Lung (tissue), 12 donors: ENCODE results near the gene EBF3. TPM values are rescaled to one million over a fixed set of nuclear protein-coding genes. Genes with fewer than 3 reads are reported as not detected.

Experiments
- ATAC-seq: fragments of 200-7000 bp; cut with Tn5 transposase; one replicate; pipeline ENCODE4 v1.9.1; 2020; ENCODE audit warnings: moderate number of reproducible peaks; ENCODE audit not compliant: insufficient read depth, low FRiP score
- DNase-seq, 3 donors: peaks; one replicate each; pipeline ENCODE4 v3.0.0-alpha.2; 2013 to 2017
- H3K27ac ChIP-seq, 2 donors: one replicate each; pipeline ENCODE4 v1.5.1; 2013; ENCODE audit warnings: mild to moderate bottlenecking in 2 of 2, moderate library complexity in 2 of 2, control low read depth in 1 of 2, inconsistent platforms in 1 of 2, low read depth in 1 of 2, low read length in 1 of 2
- H3K27me3 ChIP-seq, 3 donors: one replicate each; pipeline ENCODE4 v1.5.1; 2013; ENCODE audit warnings: low read length in 2 of 3; ENCODE audit not compliant: control insufficient read depth in 3 of 3, insufficient read depth in 3 of 3
- H3K36me3 ChIP-seq, 4 donors: one replicate each; pipeline ENCODE4 v1.5.1; 2013; ENCODE audit warnings: low read length in 4 of 4, mild to moderate bottlenecking in 1 of 4, moderate library complexity in 1 of 4; ENCODE audit not compliant: control insufficient read depth in 4 of 4, insufficient read depth in 4 of 4
- H3K4me1 ChIP-seq, 5 donors: one replicate each; pipeline ENCODE4 v1.5.1; 2013; ENCODE audit warnings: low read length in 5 of 5, mild to moderate bottlenecking in 2 of 5, moderate library complexity in 1 of 5; ENCODE audit not compliant: control insufficient read depth in 5 of 5, insufficient read depth in 5 of 5
- H3K4me3 ChIP-seq: one replicate; pipeline ENCODE4 v1.5.1; 2013; ENCODE audit warnings: mild to moderate bottlenecking, control low read depth, moderate library complexity
- H3K9ac ChIP-seq, 2 donors: one replicate each; pipeline ENCODE4 v1.5.1; 2013; ENCODE audit warnings: low read length in 2 of 2, control low read depth in 1 of 2; ENCODE audit not compliant: insufficient read depth in 1 of 2
- H3K9me3 ChIP-seq, 4 donors: one replicate each; pipeline ENCODE4 v1.5.1; 2013; ENCODE audit warnings: low read length in 3 of 4, mild to moderate bottlenecking in 1 of 4, moderate library complexity in 1 of 4; ENCODE audit not compliant: control insufficient read depth in 4 of 4, insufficient read depth in 3 of 4
- WGBS, 2 donors: extraction: QIAGEN DNeasy Blood & Tissue Kit; methylation state at CpG; one replicate each; pipeline ENCODE4 v1.1.7; 2013; 5-methylcytosine and 5-hydroxymethylcytosine counted together
- polyA plus RNA-seq, 2 donors: library from polyadenylated mRNA; stranded (reverse); fragments of 200-250 nt; gene quantifications; one replicate each; pipeline ENCODE4 v1.2.1, GENCODE V29; 2013
- total RNA-seq, 2 donors: library from RNA; depleted of rRNA in 1 of 2; stranded (reverse); fragments of >200 nt in 1 of 2; gene quantifications; one replicate each; pipeline ENCODE4 v1.2.1, GENCODE V29; 2014 to 2021
- TF ChIP-seq, protein P1 (sequence below): IDR thresholded peaks from 2 replicates; pipeline ENCODE4 v1.5.1; 2012; ENCODE audit warnings: mild to moderate bottlenecking; ENCODE audit errors: control extremely low read depth, extremely low read depth
- donor health status: control.
- donor health status: control.
- donor health status: Bipolar disorder and iron deficiency.
- donor health status: healthy.
- donor health status: DM: yes; HTN: yes; CAD: no.

The EBF3 gene
- total and polyA plus RNA-seq, 4 donors: 0.06 to 1.1 (median 0.08) TPM; not detected in 1

DNA sequence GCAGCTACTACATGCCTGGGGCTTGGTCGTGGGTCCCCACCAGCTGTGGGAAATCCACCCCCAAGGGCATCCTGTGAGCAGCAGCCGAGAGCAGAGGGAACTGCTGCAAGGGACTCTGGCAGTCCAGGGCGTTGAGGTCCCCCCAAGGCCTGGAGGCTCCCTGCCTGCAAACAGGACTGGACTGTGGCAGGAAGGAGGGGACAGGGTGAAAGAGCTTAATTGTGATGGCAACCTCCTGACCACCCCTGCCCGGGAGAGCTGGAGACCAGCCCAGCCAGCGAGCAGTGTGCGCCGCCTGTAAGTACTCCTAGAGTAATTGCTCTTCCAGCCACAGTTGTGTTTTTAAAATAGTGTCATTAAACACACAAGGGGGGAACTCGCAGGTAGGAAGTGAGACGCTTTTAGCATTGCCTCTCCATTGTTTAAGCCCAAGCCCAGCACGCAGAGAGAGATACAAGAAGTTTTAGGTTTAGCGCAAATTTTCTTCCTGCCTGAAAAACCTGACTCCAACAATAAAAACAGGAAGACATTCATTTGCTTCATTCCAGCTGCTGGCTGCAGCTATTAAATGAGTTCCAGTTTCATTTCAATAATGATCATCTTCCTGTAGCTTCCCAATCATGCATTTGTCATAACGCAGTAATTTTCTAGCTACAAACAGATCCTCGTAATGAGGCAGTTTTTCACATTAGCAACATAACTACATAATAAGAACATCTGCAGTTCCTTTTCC, 111.1 kb downstream of the EBF3 start:
- H3K4me1 ChIP-seq: peaks cover 0 to 13% (median 0%) of the 10 kb centered on the region in 5 donors
- 34 to 44% methylated on average over 13 of the region's 13 CpGs for WGBS, 2 donors
- TF ChIP-seq, protein P1, sequence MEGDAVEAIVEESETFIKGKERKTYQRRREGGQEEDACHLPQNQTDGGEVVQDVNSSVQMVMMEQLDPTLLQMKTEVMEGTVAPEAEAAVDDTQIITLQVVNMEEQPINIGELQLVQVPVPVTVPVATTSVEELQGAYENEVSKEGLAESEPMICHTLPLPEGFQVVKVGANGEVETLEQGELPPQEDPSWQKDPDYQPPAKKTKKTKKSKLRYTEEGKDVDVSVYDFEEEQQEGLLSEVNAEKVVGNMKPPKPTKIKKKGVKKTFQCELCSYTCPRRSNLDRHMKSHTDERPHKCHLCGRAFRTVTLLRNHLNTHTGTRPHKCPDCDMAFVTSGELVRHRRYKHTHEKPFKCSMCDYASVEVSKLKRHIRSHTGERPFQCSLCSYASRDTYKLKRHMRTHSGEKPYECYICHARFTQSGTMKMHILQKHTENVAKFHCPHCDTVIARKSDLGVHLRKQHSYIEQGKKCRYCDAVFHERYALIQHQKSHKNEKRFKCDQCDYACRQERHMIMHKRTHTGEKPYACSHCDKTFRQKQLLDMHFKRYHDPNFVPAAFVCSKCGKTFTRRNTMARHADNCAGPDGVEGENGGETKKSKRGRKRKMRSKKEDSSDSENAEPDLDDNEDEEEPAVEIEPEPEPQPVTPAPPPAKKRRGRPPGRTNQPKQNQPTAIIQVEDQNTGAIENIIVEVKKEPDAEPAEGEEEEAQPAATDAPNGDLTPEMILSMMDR: no peak
- H3K9ac ChIP-seq: no peak overlapping the region
- ATAC-seq: no peak
- no peak overlapping the region for H3K4me3 ChIP-seq
- no peak overlapping the region for H3K27ac ChIP-seq
- peak in 2 of 3 donors; percentile 27 to 29 for DNase-seq
- peaks cover 0 to 3% (median 1%) of the 10 kb centered on the region in 4 donors for H3K9me3 ChIP-seq
- H3K36me3 ChIP-seq: no peaks in the 10 kb centered on the region
- peaks cover 0 to 4% (median 0%) of the 10 kb centered on the region in 3 donors for H3K27me3 ChIP-seq

DNA sequence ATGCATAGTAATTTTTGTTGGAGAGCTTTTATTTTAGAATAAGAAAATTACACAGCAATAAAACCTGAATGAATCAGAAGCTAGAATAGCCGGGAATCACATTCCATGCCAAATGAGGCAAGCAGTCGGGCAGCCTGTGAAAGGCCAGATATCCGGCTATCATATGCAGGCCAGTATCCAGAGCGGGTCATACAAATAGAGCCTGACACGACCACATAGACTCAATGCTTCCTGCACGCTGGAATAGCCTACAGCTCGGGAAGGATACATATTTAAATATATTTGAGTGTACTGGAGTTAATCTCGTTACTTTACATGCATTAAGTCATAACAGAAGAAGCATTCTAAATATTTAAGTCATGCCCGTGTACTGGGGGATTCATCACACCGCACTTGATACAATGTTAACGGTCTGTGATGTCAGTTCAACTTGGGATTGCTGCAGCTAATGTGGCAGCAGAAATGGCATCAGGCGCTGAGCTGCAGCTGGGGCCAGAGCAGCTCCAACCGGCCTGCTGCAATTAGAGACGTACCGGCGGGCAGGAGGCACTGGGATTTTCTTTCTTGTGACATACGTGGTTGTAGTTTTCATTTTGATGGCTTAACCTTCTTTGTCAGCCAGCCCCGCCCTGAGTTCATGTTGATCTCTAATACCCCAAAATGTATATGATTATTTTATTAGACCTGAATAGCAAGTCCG, 112.0 kb downstream of the EBF3 start:
- peaks cover 0 to 13% (median 0%) of the 10 kb centered on the region in 5 donors for H3K4me1 ChIP-seq
- no peak overlapping the region for H3K9ac ChIP-seq
- 94 to 96% methylated on average over 19 of the region's 19 CpGs for WGBS, 2 donors
- H3K36me3 ChIP-seq: no peaks in the 10 kb centered on the region
- no peak for DNase-seq
- peaks cover 0 to 4% (median 0%) of the 10 kb centered on the region in 3 donors for H3K27me3 ChIP-seq
- peaks cover 0 to 3% (median 2%) of the 10 kb centered on the region in 4 donors for H3K9me3 ChIP-seq
- TF ChIP-seq, protein P1: no peak
- no peak overlapping the region for H3K27ac ChIP-seq
- ATAC-seq: no peak
- no peak overlapping the region for H3K4me3 ChIP-seq

DNA sequence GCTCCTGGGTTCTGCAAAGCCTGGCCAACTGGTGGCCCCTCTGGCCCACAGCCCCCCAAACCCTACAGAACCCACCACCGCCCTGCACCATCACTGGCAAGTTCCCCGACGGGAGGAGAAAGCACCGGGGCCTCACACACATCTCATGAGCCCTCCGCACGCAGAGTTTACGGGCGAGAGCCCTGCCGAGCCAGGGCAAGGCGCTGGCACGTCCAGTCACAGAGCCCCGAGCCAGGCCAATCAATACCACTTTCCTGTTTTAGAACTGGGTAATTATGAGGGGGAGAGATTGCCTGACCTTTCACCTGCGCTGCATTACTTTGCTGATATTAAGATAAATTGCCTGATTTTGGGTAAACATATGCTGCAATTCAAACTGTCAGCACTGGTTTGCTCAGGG, 113.3 kb downstream of the EBF3 start:
- TF ChIP-seq, protein P1: no peak
- peaks cover 0 to 13% (median 3%) of the 10 kb centered on the region in 5 donors for H3K4me1 ChIP-seq
- H3K27me3 ChIP-seq: peaks cover 0 to 4% (median 0%) of the 10 kb centered on the region in 3 donors
- no peak for DNase-seq
- no peak overlapping the region for H3K4me3 ChIP-seq
- H3K36me3 ChIP-seq: no peaks in the 10 kb centered on the region
- no peak overlapping the region for H3K9ac ChIP-seq
- WGBS, 2 donors: 91 to 92% methylated on average over 13 of the region's 13 CpGs
- no peak for ATAC-seq
- peaks cover 0 to 3% (median 0%) of the 10 kb centered on the region in 4 donors for H3K9me3 ChIP-seq
- no peak overlapping the region for H3K27ac ChIP-seq
